Glomerular endothelial cell (primary cell): ENCODE results near the gene TOMM34. TPM values are rescaled to one million over a fixed set of nuclear protein-coding genes. Genes with fewer than 3 reads are reported as not detected.

Source experiments
- DNase-seq: peaks from one replicate; pipeline ENCODE4 v3.0.0-alpha.2; 2011; ENCODE audit warnings: low read depth, low spot score; ENCODE audit errors: extremely low read depth
- total RNA-seq: library from RNA; depleted of rRNA; stranded (reverse); fragments of >200 nt; gene quantifications from 2 replicates; pipeline ENCODE4 v1.2.3, GENCODE V29; 2015

Gene TOMM34
- total RNA-seq, 1 donor from 2014 or later = 36.9 TPM

- no peak for DNase-seq
Observed at GRCh38 chr20:44936510-44936909, 23.7 kb downstream of the TOMM34 start.

- no peak for DNase-seq
Observed at GRCh38 chr20:44932916-44933315, 27.3 kb downstream of the TOMM34 start.

GRCh38 chr20:44931911-44932310 lies 28.3 kb downstream of the TOMM34 start:
- no peak for DNase-seq

GRCh38 chr20:44930517-44931168 lies 29.6 kb downstream of the TOMM34 start:
- DNase-seq = no peak

GRCh38 chr20:44928595-44928994 lies 31.6 kb downstream of the TOMM34 start:
- no peak for DNase-seq

- DNase-seq = no peak
Observed at GRCh38 chr20:44924541-44924940, 35.7 kb downstream of the TOMM34 start.

GRCh38 chr20:44921447-44921846 lies 38.8 kb downstream of the TOMM34 start:
- no peak for DNase-seq

- no peak for DNase-seq
Observed at GRCh38 chr20:44918761-44919160, 41.4 kb downstream of the TOMM34 start.

- DNase-seq = no peak
Observed at GRCh38 chr20:44918342-44918741, 41.9 kb downstream of the TOMM34 start.

GRCh38 chr20:44917399-44917798 lies 42.8 kb downstream of the TOMM34 start:
- DNase-seq = no peak

GRCh38 chr20:44916586-44916985 lies 43.6 kb downstream of the TOMM34 start:
- DNase-seq = no peak

GRCh38 chr20:44914924-44915323 lies 45.3 kb downstream of the TOMM34 start:
- no peak for DNase-seq

- no peak for DNase-seq
Observed at GRCh38 chr20:44912189-44912588, 48.0 kb downstream of the TOMM34 start.

GRCh38 chr20:44911264-44911921 lies 48.8 kb downstream of the TOMM34 start:
- DNase-seq = no peak

GRCh38 chr20:44910690-44911262 lies 49.4 kb downstream of the TOMM34 start:
- no peak for DNase-seq

- no peak for DNase-seq
Observed at GRCh38 chr20:44909872-44910689, 50.1 kb downstream of the TOMM34 start, which contains the start of gene PABPC1L. Gene PABPC1L, plus strand, starts transcription at chr20:44910060. Its CDS starts 84 bp downstream, at chr20:44910144.

- DNase-seq = no peak
Observed at GRCh38 chr20:44908987-44909871, 51.0 kb downstream of the TOMM34 start.

- no peak for DNase-seq
Observed at GRCh38 chr20:44904377-44904776, 55.8 kb downstream of the TOMM34 start.

GRCh38 chr20:44901974-44902373 lies 58.2 kb downstream of the TOMM34 start:
- DNase-seq = no peak

GRCh38 chr20:44900231-44900854 lies 59.9 kb downstream of the TOMM34 start:
- DNase-seq = no peak
